ENCODE measurements around the gene CCDC69. TPM values are rescaled to one million over a fixed set of nuclear protein-coding genes. Genes with fewer than 3 reads are reported as not detected.
A peak's percentile ranks its signal among the peaks of the same experiment; 100 is the strongest.
"Not testable (repeated sequence)": the region's sequence is repeated elsewhere in the genome, so short reads cannot be mapped to it uniquely, and the experiment has no call there.

Gene CCDC69
- total RNA-seq, 4 donors from 2014 or later, result 204 to 317 (median 256) TPM

- 93 to 94% methylated on average over 2 to 4 of the region's 4 CpGs for WGBS, 2 donors (ENCODE audit: low coverage in 1 of 2)
- H3K27me3 ChIP-seq, result no peaks in the 10 kb centered on the region
- H3K4me3 ChIP-seq, result no peak overlapping the region
- H3K27ac ChIP-seq, result no peak overlapping the region
- peaks cover 0 to 15% (median 10%) of the 10 kb centered on the region in 3 donors for H3K4me1 ChIP-seq
- H3K36me3 ChIP-seq, result no peaks in the 10 kb centered on the region
- ATAC-seq, result no peak
- H3K9me3 ChIP-seq, result no peaks in the 10 kb centered on the region
- TF ChIP-seq EP300 (IDR thresholded peaks at IDR 0.05) (no peak), CTCF (IDR thresholded peaks at IDR 0.05) (no peak), POLR2A (IDR thresholded peaks at IDR 0.05) (no peak), POLR2AphosphoS5 (IDR thresholded peaks at IDR 0.05) (no peak)
Observed at GRCh38 chr5:151243127-151243526, 19.2 kb upstream of the CCDC69 start.

DNA sequence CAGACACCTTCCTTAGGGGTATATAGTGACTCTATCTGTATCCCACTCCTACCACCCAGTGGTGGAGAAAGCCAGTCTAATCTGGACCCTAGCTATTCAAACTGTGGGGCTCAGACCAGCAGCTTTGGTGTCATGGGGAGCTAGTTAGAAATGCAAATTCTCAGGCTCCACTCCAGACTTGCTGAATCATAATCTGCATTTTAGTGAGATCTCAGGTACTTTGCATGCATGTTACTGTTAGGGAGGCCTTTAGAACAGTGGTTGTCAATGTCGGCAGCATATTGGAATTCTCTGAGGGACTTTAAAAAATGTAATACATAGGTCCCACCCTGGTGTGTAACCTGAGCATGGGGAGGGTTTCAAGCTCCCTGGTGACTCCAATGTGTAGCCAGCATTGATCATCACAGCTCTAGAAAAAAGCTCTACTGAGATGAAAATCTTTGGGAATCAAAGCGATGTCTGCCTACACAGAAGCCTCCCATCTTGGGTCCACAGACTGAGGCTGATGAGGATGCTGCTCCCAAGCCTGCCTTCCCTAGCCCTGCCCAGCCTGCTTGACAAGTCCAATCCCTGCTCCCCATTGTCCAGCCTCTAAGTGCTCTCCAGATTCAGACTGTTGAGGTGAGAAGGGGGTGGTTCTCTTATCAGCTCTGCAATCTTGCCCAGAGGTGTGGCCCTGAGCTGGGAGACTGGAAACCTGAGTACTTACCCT is 17.2 kb upstream of the CCDC69 start:
- no peak for ATAC-seq
- 92 to 100% methylated on average over 1 to 2 of the region's 2 CpGs for WGBS, 2 donors (ENCODE audit: low coverage in 1 of 2)
- H3K9me3 ChIP-seq, result no peaks in the 10 kb centered on the region
- no peaks in the 10 kb centered on the region for H3K27me3 ChIP-seq
- H3K4me1 ChIP-seq, result peaks cover 0 to 25% (median 10%) of the 10 kb centered on the region in 3 donors
- no peaks in the 10 kb centered on the region for H3K36me3 ChIP-seq
- no peak overlapping the region for H3K4me3 ChIP-seq
- no peak for TF ChIP-seq EP300 (IDR thresholded peaks at IDR 0.05)
- TF ChIP-seq POLR2AphosphoS5 (IDR thresholded peaks at IDR 0.05), result no peak
- TF ChIP-seq CTCF (IDR thresholded peaks at IDR 0.05), result no peak
- TF ChIP-seq POLR2A (IDR thresholded peaks at IDR 0.05), result no peak
- H3K27ac ChIP-seq, result no peak overlapping the region

DNA sequence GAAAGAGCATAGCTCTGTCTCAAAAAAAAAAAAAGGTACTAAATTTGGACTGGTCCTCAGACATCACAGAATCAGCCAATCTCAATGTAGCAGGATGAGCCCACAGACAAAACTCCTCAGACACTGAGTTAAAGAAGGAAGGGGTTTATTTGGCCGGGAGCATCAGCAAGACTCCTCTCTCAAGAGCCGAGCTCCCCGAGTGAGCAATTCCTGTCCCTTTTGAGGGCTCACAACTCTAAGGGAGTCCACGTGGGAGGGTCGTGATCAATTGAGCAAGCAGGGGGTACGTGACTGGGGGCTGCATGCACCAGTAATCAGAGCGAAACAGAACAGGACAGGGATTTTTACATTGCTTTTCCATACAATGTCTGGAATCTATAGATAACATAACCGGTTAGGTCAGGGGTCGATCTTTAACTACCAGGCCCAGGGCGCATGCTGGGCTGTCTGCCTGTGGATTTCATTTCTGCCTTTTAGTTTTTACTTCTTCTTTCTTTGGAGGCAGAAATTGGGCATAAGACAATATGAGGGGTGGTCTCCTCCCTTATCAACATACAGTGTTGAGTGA is 16.5 kb upstream of the CCDC69 start:
- peaks cover 0 to 28% (median 10%) of the 10 kb centered on the region in 3 donors for H3K4me1 ChIP-seq
- H3K36me3 ChIP-seq, ATAC-seq, H3K9me3 ChIP-seq, H3K4me3 ChIP-seq, H3K27ac ChIP-seq, H3K27me3 ChIP-seq: not testable (repeated sequence)
- 80 to 94% methylated on average over 7 of the region's 10 CpGs for WGBS, 2 donors (ENCODE audit: low coverage in 1 of 2)

DNA sequence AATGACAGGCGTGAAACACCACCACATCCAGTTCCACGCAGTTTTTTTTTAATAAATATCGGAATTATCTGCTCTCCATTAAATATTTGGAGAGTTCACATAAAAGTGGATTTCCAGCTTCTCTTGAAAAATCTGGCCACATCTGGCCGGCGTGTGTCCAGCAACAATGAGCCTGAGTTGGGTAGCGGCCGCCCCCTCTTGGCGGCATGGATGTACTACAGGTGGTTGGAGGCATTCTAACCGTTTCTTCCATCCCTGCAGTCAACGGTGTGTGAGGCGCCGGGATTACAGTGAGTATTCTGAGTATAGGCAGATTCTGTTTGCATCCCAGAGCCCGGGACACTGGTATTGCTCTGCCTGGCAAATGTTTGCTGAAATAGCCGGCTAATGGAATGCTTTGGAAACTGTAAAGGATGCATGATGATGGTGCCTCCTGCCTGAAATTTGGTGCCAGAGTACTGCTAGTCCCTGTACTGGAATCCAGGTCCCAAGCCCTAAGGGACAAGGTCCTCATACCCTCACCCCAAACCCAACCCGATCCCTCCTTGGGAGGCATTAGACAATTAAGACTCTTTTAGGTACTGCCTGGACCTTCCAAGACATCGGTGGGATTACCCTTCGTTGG is 15.5 kb upstream of the CCDC69 start:
- peak overlapping the region; percentile 70 to 89 (median 85) for H3K27ac ChIP-seq
- H3K4me1 ChIP-seq, result peaks cover 0 to 38% (median 20%) of the 10 kb centered on the region in 3 donors
- peak; percentile 70 for ATAC-seq
- TF ChIP-seq POLR2AphosphoS5 (IDR thresholded peaks at IDR 0.05) (no peak), CTCF (IDR thresholded peaks at IDR 0.05) (peak; percentile 63 to 83 (median 74))
- no peaks in the 10 kb centered on the region for H3K9me3 ChIP-seq
- no peaks in the 10 kb centered on the region for H3K27me3 ChIP-seq
- no peaks in the 10 kb centered on the region for H3K36me3 ChIP-seq
- WGBS, 2 donors (ENCODE audit: low coverage in 1 of 2), result 28 to 42% methylated on average over 3 to 12 of the region's 17 CpGs
- H3K4me3 ChIP-seq, result peak overlapping the region in 1 of 2 donors; percentile 43

GRCh38 chr5:151238303-151238741 is 14.4 kb upstream of the CCDC69 start:
- Histone ChIP-seq H3K4me1 (peaks cover 0 to 48% (median 24%) of the 10 kb centered on the region in 3 donors), H3K9me3 (no peaks in the 10 kb centered on the region), H3K4me3 (peak overlapping the region; percentile 16 to 43), H3K36me3 (no peaks in the 10 kb centered on the region), H3K27ac (peak overlapping the region; percentile 70 to 89 (median 85)), H3K27me3 (no peaks in the 10 kb centered on the region)
- 33 to 40% methylated on average over 1 to 6 of the region's 14 CpGs for WGBS, 2 donors (ENCODE audit: low coverage in 1 of 2)
- ATAC-seq, result peak; percentile 57
- TF ChIP-seq POLR2A (IDR thresholded peaks at IDR 0.05), result no peak
- TF ChIP-seq POLR2AphosphoS5 (IDR thresholded peaks at IDR 0.05), result no peak
- no peak for TF ChIP-seq EP300 (IDR thresholded peaks at IDR 0.05)
- TF ChIP-seq CTCF (IDR thresholded peaks at IDR 0.05), result peak in 1 of 4 experiments; percentile 8
